SW 1271 (cell line): ENCODE results near the gene TAPT1.
A peak's percentile ranks its signal among the peaks of the same experiment; 100 is the strongest.
"Not testable (repeated sequence)": the region's sequence is repeated elsewhere in the genome, so short reads cannot be mapped to it uniquely, and the experiment has no call there.

Experiments
- DNase-seq, 2 experiments: peaks; one replicate each; lab custom pipeline; 2025; lab: John Stamatoyannopoulos, UW

TAPT1 gene

DNA sequence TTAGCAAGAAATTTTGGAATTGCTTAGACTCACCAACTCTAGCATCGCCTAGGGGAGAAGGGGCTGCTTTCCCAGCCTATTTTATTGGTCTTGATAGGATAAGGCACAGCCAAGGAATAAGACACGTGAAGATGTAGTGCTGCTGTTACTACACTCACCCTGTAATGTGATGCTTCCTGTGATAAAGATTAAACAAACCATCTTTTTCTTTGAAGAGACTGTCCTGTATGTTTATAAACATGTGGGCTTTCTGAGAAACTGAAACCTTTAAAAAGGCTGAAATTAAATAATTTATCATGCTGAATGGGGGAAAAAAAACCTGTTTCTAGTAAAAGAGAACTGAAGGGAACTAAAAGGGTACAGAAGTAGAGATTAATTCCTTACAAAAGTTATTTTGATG is 13.2 kb downstream of the TAPT1 start:
- DNase-seq = no peak

DNA sequence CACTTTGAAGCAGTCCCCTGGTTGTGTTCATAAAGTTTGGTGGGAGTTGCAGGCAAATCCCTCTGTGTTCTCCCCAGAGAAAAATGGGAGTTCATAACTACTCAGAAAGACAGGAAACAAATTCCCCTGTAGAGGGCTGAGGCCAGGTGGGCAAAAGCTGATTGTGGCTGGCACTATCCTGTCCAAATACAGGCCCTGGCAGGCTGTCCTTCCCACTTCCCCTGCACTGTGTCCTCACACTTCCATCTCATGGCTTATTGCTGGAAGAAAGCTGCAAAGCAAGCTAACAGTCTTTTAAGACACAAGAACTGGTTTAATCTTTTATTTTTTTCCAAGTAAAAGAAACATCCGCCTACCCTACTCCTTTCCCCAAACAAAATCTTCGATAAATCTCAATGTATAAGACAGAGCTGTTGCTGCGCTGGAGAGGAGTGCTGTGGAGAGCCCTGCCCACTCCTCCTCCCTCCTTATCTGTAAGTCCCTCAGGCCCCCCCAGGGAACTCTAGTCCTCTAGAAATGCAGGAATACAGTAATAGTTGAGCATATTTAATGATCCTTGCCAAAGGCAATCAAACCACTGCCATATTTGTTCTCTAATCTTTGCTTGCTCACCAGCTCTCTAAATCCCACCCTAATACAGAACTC is 14.0 kb downstream of the TAPT1 start:
- no peak for DNase-seq

GRCh38 chr4:16207409-16207808 is 18.9 kb downstream of the TAPT1 start:
- DNase-seq = no peak

DNA sequence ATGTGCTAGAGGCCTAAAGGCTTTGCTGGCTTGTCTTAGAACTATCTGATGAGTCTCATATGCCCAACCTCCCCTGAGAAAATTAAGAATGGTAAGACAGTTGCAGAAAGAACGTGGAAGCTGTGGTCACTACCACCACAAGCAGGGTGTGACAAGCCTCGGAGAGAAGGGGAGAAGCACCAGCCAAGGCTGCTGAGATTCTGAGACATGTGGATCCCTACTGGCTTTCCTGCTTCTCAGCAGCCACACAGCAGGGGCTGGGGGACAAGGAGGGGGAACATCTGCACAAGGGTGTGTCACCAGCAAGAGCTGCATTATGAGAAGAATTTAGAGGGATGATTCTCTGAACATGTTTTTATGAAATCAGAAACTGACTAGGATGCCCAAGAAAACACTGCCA is 19.4 kb downstream of the TAPT1 start:
- DNase-seq = no peak

- DNase-seq = no peak
Observed at GRCh38 chr4:16206301-16206700, 20.0 kb downstream of the TAPT1 start.

DNA sequence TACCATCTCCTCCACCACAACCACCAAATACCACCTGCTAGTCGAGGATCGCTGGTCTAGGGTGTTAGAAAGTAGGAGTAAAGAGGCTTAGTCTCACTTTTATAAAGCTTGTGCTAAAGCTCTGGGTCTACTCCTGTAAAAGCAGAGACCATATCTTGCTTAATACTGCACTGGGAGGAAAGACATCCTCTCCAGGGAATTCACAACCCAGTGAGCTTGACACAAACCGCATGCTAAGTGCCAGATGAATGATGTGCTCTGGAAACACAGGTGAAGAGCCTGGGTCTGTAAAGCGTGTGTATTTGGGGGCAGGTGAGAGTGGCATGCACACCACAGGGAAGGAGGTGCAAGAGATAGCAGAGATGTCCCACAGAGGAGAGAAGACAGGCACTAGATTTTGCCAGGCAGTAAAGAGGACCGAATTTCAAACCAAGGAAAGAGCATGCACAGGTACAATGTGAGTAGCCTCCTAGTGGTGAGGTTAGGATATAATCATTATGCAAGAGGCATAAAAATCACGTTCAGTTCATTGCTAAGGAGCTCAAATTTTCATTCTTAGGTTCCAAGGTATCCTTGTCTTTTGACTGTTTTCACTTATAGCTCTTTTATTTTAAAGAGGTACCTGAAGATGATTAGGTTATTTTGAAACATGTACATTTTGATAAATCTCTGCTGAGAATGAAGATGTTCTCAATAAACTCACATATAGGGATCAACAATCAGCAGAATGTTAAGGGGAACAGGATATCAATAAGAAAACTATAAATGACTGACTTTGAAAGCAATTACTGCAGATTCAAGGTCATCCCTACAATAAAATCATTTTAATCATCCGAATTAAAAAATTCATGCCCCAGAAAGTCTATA is 20.7 kb downstream of the TAPT1 start:
- peak in 1 of 2 experiments; percentile 18 for DNase-seq

GRCh38 chr4:16204505-16204904 is 21.8 kb downstream of the TAPT1 start:
- no peak for DNase-seq

- no peak for DNase-seq
Observed at GRCh38 chr4:16203083-16203482, 23.2 kb downstream of the TAPT1 start.

GRCh38 chr4:16202598-16202997 is 23.7 kb downstream of the TAPT1 start:
- DNase-seq = no peak

GRCh38 chr4:16199093-16199492 is 27.2 kb downstream of the TAPT1 start:
- DNase-seq = peak in 1 of 2 experiments; percentile 32

- no peak for DNase-seq
Observed at GRCh38 chr4:16197876-16198665, 28.2 kb downstream of the TAPT1 start.

- DNase-seq = peak; percentile 1 to 11
Observed at GRCh38 chr4:16196482-16197393, 29.5 kb downstream of the TAPT1 start.

DNA sequence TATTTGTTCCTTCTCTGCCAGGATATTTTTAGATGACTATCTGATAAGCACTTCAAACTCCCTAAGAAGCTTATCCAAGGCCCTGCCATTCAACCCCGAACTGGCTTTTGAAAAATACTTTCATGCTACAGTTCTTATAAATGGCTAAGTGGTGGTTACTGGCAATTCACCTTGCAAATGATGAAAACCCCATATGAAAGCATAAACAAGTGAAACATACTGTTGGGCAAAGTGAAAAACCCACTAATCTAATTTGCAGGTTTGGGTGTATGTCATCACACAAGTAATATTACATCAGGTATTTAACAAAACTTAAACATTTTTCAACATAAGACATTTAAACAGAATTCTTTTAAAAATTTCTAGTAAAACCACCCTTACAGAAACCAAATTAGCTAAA is 31.1 kb downstream of the TAPT1 start:
- DNase-seq = no peak

GRCh38 chr4:16194798-16195197 is 31.5 kb downstream of the TAPT1 start:
- DNase-seq = not testable (repeated sequence)

DNA sequence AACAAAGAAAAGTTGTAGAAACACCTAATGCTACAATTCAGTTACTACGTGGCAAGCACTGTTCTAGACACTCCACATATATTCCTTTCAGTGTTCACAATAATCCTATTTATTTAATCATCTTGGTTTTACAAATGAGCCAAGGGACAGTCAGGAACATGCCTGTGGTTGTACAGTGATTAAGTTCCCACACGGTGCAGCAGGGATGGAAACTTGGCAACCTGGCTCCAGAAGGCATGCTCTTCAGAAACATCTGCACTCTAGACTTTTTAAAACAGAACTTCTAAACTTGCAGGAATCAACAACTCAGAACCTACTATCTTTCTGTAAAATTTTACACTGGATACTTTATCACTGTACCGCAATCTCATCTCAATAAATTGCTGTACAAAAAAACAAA is 32.1 kb downstream of the TAPT1 start:
- no peak for DNase-seq

DNA sequence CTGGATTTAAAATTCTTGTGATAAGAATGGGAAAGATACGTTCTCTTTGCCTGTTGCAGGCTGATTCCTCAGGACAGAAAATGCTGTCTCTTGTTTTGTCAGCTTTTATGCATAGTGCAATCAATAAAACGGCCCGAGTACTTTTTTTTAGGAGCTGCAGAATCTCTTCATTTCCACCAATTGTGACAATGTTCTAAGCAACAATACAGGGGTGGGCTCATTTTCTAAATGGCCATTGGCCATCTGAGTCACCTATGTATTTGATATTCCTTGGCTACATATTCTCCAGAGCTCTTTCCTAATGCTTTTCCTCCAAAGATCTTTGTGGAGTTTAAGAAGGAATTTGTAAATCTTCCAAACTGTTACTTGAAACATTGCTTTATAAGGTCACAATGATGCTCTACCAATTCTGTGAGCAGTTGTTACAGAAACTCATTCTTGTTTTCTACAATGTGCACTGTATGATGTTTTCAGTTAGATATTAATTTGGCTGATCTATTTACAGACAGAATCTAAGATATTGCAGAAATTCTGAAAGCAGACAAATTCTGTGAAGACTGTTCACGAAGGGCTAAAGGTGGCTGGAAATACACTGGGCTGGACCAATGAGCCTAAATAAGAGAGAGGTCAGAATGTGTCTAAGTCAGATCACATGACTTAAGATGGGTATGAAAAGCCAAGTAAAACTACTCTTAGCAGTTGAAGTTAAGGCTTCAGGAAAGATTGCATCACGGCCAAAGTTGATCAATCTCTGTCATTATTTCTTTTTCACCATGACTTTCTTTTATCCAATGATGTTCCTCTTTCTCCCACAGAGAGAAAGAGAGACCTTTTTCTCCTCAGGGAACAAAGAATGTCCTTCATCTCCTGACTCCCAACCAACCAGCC is 33.4 kb downstream of the TAPT1 start:
- no peak for DNase-seq

GRCh38 chr4:16192057-16192456 is 34.2 kb downstream of the TAPT1 start:
- no peak for DNase-seq

DNA sequence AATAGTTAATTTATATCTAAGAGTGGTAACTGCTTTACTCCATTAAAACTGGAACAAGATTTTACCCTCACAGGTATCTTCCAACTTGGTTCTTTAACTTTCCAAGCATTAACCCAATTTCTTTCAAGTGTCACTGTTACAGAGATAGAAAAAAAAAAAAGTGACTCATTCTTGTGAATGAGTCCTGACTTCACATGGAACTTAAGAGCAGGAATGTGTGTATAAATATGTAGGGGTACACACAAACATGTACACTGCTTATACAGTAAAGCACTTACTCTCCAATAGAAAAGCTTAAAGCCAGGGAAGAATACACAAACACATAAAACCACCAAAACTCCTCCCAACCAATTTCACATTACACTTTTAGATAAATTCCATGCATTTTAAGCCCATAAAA is 38.8 kb downstream of the TAPT1 start:
- DNase-seq = no peak

DNA sequence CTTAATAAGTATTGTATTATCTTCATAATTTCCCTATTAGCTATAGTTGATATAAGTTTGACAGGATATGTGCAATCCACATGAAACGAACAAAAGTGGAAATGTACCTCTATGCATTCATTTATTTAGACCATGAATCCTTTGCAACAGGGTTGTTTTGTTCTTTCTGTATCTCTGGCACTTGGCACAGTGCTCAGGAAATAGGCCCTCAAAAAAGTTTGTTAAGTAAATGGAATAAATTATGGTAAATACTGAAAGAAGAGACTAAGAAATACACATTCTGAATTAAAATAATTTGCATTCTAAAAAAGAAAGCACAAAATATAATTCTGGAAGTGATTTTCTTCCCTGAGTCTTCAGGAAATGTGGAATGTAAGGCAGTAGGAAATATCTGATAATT is 39.3 kb downstream of the TAPT1 start:
- no peak for DNase-seq

DNA sequence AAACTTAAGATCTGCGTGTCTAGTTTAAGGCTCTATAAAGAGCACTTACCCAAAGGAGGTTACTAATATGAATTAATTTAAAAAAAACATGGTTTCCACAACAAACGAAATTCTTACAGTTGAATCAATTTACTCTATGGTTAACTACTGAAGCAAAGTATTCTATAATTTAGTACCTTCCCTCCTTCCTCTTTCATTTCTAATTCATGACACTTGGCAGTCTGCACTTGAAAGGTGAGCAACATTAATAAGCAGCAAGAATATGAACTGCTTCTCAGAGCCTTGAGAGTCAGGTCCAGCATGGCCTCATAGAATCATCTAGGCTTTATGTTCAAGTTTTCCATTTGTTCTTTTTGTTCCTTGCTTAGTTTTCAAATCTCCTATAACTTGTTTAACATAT is 42.7 kb downstream of the TAPT1 start:
- no peak for DNase-seq

GRCh38 chr4:16176621-16177020 is 49.6 kb downstream of the TAPT1 start:
- DNase-seq = no peak
